GM19397 (cell line): ENCODE results near the gene SMAD3.

ENCODE experiments used
- ATAC-seq: cut with Tn5 transposase; IDR thresholded peaks from one replicate; pipeline ENCODE4 v1.9.1; 2021; ENCODE audit warnings: mild to moderate bottlenecking, moderate library complexity; ENCODE audit not compliant: unreplicated experiment

The SMAD3 gene

DNA sequence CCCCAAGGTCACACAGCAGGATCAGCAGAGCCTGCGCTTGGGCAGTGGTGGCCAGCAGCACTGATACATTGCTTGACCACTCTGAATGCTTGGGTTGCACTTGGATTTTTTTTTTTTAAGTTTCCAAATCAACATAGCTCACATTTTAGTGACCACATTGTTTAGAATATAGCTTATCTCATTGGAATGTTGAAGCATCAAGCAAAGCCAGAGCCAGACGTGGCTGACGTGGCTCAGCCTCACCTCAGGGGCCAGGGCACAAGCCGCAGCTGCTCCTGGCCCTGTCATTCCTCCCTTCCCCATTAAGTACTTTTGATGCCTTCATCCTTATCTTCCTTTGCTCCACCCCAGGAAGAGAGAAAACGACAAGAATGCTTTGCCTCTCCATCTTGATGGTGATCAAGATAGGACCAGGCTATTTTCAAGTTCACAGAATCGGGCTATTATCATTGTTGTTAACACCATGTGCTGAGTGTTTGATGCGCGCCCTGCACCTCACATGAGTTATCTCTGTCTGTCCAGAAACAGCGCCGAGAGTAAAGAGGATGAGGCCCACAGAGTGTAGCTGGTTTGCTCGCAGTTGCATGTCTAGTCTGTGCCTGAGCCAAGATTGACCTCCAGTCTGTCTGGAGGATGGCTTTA lies 113.3 kb downstream of the SMAD3 start:
- no peak for ATAC-seq

DNA sequence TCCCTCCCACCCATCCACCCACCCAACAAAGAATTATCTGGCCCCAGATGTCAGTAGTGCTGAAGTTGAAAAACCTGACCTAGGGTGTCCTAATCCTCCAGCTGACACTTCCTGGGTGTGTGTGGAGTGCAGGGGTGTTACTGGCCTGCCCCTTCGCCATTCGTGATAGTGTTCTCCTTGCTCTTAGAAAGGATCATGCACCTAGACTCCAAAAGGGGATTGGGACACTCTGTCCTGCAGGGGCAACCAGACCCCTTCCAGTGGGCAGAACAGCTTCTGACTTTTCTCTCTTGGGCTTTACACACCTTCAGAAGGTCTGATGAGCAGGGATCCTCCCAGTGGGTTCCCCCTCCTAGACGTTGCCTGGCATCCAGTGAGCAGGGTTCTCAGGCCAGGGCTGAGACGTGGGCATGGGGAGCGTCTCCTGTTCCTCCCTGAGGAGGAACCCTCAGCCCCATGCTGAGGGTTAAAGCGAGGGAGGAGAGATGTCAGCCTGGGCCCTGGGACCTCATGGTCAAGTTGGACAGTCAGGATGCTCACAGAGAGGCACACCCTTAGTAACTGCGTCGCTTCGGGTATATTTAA lies 114.1 kb downstream of the SMAD3 start:
- no peak for ATAC-seq

DNA sequence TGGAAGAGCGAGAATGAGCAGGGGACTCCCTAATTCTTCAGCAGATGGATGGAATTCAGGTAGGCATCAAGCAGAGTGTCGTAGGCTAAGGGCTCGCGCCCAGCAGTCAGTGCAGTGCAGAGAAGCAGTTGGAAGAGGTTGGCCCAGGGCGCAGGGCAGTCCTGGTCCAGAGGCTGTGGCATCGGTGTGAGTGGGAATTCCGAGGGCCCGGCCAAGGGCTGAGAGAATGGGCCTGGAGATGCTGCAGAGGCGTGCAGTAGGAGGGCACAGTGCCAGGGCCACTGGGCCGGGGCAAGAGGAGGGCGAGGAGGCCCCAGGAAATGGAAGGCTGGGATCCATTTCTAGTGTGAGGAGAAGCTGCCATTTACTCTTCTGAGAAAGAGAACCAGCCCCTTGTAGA lies 114.6 kb downstream of the SMAD3 start:
- ATAC-seq: no peak

DNA sequence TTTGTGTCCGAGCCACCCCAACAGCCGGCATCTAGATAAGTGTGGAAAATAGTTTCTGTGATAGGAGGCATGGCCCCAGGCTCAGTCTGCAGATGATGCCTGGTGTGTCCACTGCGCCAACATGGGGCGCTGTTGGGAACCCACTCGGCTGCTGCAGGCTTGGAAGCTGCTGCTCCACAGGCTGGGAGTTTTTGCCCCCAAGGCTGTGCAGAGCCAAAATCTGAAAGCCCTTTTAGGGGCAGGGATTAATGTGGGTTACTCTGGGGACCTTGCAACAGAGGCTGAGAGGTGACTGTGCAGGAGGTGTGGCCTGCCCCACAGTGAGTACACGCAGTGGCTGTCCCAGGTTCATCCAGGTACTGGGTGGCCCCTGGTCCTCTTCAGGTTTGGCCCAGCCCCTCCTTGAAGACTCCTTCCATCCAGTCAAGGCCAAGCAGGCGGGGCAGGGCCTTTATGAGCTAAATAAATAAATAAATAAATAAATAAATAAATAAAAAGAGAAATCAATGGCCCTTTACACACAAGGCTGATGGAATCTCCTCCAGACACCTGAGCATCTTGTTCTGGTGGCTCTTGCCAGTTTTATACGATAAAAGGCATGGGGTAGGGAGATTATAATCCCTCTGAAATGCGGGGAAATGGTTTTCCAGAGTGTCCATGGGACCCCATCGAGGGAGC lies 115.3 kb downstream of the SMAD3 start:
- no peak for ATAC-seq

DNA sequence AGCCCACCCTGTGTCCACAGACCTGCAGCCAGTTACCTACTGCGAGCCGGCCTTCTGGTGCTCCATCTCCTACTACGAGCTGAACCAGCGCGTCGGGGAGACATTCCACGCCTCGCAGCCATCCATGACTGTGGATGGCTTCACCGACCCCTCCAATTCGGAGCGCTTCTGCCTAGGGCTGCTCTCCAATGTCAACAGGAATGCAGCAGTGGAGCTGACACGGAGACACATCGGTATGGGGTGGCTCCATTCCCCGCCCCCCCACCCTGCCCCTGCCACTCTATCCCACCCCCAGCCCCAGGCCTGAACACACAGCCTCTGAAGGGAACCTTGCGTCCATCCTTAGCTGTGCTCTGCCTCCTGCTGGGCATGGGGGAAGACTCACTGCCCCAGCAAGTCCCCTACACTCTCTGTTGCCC lies 115.8 kb downstream of the SMAD3 start:
- ATAC-seq: no peak

DNA sequence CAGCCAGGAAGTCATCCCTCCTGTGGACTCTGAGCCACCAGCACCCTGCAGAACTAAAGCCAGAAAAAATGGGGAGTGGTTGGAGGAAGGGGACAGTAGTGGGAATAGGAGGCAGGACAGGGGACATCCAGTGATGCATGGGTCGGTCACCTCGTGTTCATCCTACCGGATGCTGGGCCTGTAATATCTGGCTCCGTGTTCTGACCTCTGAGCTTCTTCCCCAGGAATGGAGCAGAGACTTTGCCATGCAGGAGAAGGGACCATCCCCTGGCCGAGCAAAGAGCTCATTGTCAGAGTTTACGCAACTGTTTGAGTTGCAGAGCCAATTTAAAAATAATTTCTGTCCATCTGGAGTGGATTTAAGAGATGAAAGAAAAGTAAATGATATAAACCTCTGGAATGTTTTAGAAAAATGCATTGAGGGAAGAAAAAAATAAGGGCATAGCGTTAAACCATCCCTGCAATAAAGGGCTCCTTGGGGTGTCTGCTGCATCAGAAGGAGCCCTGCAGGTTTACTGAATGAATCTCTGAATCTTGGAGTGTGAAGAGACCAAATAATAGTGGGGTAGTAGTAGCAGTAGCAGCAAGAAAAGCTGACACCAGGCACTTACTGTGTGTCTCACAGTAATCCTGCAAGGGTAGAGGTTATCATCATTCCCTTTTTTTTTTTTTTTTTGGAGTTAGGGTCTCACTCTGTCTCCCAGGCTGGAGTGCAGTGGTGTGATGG lies 118.2 kb downstream of the SMAD3 start:
- no peak for ATAC-seq

GRCh38 chr15:67184208-67184925 lies 119.0 kb downstream of the SMAD3 start:
- ATAC-seq: no peak

- ATAC-seq: no peak
Measured at GRCh38 chr15:67185051-67185450, 119.6 kb downstream of the SMAD3 start.

DNA sequence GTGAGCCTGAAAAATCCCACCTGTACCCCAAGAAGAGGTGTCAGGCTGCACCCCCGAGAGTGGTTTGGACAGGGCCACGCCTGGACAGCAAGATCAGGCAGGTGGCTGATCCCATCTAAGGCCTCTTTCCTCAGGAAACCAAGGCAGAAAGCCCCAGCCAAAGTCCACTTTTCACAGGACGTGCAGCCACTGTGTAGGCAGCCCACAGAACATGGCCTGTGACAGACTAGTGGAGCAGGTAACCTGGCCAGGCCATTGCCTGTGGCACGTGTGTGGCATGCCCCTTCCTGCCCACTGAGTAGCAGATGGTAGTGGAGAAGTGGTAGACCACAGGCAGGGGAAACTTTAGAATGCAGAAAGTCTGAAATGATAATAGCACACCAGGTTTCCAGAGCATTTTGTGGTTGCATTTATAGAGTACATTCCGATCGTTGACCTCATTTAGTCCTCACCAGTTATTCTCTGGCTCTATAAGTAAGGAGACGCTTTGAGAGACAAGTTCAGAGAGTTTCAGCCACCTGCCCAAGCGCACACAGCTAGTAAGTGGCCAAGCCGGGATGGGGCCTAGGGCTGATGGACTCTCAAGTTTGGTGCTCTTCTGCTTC lies 120.3 kb downstream of the SMAD3 start:
- no peak for ATAC-seq

DNA sequence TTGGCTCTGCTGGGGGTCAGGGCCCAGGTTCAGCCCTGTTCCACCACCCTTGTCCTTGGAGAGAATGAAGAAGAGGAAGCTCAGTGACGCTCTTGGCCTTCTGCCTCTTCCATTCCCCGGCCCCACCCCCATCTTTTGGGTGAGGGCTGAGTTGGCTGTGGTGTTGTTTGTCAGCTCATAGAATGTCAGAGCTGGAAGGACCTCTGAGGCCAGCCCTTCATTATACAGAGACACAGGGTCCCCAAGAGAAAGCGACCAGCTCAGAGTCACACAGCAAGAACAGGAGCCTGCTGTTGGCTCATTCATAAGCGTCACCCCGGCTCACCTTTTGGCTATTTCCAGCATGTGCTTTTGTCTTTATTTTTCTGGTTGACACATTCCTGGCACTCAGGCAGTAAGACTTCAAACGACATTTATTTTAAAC lies 120.8 kb downstream of the SMAD3 start:
- ATAC-seq: no peak

DNA sequence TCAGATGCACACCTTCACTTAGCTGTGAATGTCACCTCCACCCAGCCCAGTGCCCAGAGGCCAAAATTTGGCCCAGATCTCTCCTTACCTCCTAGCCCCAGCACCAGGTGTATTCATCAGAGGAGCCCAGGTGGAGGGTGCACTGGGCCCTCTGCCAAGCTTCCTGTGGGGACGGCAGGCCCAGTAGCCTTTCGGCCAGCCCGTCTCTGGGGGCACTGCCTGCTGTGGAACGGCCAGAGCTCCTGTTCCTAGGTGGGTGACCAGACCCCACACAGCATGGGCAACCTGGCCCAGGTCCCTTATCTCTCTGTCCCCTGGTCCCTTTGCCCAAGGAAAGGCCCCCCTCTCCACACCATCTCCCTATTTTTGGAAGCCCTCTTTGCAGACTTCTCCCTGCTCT lies 121.3 kb downstream of the SMAD3 start:
- ATAC-seq: no peak

GRCh38 chr15:67187351-67187854 lies 122.0 kb downstream of the SMAD3 start:
- no peak for ATAC-seq

GRCh38 chr15:67188551-67189218 lies 123.3 kb downstream of the SMAD3 start:
- no peak for ATAC-seq

DNA sequence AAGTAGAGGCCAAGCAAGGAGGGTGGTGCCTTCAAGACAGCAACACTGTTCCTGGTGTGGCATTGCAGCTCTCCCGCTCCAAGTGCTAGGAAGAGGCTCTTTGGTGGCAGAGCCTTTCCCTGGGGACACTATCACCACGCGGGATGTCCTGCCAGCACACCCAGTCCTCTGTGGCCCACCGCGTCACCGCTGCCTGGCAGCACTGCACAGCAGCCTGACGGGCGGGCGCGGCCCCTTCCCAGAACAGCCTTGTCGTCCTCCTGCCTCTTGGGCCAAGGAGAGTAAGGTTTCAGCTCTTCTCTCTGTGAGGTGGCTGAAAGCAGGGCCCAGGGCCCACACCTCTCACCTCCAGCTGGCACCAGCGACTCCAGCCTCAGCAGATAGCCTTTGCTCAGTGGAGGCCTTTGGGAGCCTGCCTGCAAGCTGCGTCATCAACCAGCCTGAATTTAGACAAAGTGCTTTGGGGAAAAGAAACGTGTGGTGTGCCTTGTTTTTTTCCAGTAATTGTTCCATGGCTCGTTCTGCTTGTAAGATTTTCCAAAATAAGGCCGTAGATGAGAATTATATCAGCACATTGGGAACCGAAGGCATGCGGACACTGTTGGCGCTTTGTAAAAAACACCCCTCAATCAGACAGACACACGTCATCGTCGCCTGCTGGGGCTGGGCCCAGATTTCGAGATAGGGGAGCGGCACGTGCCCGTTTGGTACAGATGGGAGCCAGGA lies 124.1 kb downstream of the SMAD3 start:
- ATAC-seq: no peak

GRCh38 chr15:67190326-67190725 lies 124.9 kb downstream of the SMAD3 start:
- no peak for ATAC-seq

DNA sequence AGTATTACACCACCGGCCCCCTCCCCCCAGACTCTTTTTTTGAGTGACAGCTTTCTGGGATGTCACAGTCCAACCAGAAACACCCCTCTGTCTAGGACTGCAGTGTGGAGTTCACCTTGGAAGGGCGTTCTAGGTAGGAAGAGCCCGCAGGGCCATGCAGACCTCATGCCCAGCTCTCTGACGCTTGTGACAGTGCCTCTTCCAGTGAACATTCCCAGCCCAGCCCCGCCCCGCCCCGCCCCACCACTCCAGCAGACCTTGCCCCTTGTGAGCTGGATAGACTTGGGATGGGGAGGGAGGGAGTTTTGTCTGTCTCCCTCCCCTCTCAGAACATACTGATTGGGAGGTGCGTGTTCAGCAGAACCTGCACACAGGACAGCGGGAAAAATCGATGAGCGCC lies 125.4 kb downstream of the SMAD3 start:
- no peak for ATAC-seq

DNA sequence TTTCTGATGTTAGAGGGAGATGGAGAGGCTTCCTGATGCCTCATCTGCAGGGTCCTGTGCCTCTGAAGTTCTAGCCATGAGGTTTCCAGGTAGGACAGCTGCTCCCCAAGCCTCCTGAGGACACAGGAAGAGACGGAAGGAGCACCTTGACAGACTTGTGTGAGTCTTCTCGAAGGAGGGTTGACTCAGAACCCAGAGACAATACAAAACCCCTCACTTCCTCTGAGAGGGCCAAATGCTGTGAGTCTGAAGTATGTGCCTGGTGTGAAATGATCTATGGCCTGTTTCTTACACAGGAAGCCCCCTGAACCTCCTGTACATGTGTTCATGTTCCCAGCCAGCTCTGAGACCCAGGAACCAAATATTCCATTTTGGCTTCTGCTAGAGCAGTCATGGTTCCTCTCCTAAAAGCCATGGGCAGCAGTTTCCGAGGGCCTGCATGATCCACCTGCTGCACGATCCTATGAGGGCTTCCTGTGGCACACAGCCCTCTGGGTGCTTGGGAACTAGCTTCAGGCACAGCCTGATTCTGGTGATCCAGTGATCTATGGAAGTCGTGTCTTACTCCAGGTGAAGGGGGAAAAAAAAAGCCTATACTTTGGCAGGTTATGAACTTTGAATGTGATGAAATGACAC lies 126.9 kb downstream of the SMAD3 start:
- no peak for ATAC-seq

- no peak for ATAC-seq
Measured at GRCh38 chr15:67193223-67193990, 128.0 kb downstream of the SMAD3 start.
